HUES64 (cell line): Measurements from ENCODE around the gene DNM3.
"Not testable (repeated sequence)": the region's sequence is repeated elsewhere in the genome, so short reads cannot be mapped to it uniquely, and the experiment has no call there.

Experiments
- H3K27ac ChIP-seq: 2 replicates; pipeline ENCODE4 v1.7.0; 2013; ENCODE audit warnings: low read depth, low read length, inconsistent platforms
- H3K27me3 ChIP-seq: 2 replicates; pipeline ENCODE4 v1.6.1; 2013; ENCODE audit warnings: mild to moderate bottlenecking, low read length; ENCODE audit not compliant: insufficient read depth
- H3K36me3 ChIP-seq: 2 replicates; pipeline ENCODE4 v1.6.1; 2013; ENCODE audit warnings: mild to moderate bottlenecking, low read length; ENCODE audit not compliant: insufficient read depth
- H3K4me1 ChIP-seq: 2 replicates; pipeline ENCODE4 v1.6.1; 2013; ENCODE audit warnings: mild to moderate bottlenecking, low read length, moderate library complexity; ENCODE audit not compliant: insufficient read depth
- H3K4me3 ChIP-seq: 2 replicates; pipeline ENCODE4 v1.5.1; 2013; ENCODE audit warnings: mild to moderate bottlenecking, low read length, moderate library complexity
- H3K9ac ChIP-seq: 2 replicates; pipeline ENCODE4 v1.6.1; 2013; ENCODE audit warnings: mild to moderate bottlenecking, low read depth, low read length
- H3K9me3 ChIP-seq: 2 replicates; pipeline ENCODE4 v1.6.1; 2013; ENCODE audit warnings: low read depth, low read length; ENCODE audit not compliant: insufficient read depth
- WGBS: fragments of 150-250, 120-280 bp; methylation state at CpG from one replicate; pipeline ENCODE4 v1.1.7; 2013; ENCODE audit warnings: missing lambda C conversion rate; 5-methylcytosine and 5-hydroxymethylcytosine counted together

DNM3 gene

GRCh38 chr1:172351754-172352161, 510.5 kb downstream of the DNM3 start:
- Histone ChIP-seq H3K4me1 (no peaks in the 10 kb centered on the region; the same call in 1 of the 2 replicates), H3K9ac (no peak overlapping the region), H3K36me3 (no peaks in the 10 kb centered on the region), H3K9me3 (peaks cover 17% of the 10 kb centered on the region), H3K27ac (no peak overlapping the region), H3K4me3 (no peak overlapping the region), H3K27me3 (no peaks in the 10 kb centered on the region)
- 84% methylated on average over 3 of the region's 3 CpGs for WGBS

- peaks cover 10% of the 10 kb centered on the region for H3K9me3 ChIP-seq
- no peak overlapping the region for H3K27ac ChIP-seq
- no peak overlapping the region for H3K4me3 ChIP-seq
- no peaks in the 10 kb centered on the region; the same call in 1 of the 2 replicates for H3K4me1 ChIP-seq
- H3K36me3 ChIP-seq, result no peaks in the 10 kb centered on the region
- 100% methylated on average over 1 of the region's 1 CpG for WGBS
- H3K9ac ChIP-seq, result no peak overlapping the region
- no peaks in the 10 kb centered on the region for H3K27me3 ChIP-seq
Measured at GRCh38 chr1:172352435-172352834, 511.1 kb downstream of the DNM3 start.

- Histone ChIP-seq H3K4me1 (peaks cover 21% of the 10 kb centered on the region), H3K4me3 (no peak overlapping the region), H3K9me3 (no peaks in the 10 kb centered on the region), H3K36me3 (no peaks in the 10 kb centered on the region), H3K27me3 (no peaks in the 10 kb centered on the region), H3K27ac (no peak overlapping the region), H3K9ac (no peak overlapping the region)
- 93% methylated on average over 5 of the region's 5 CpGs for WGBS
Measured at GRCh38 chr1:172354291-172355274, 513.3 kb downstream of the DNM3 start.

- Histone ChIP-seq H3K9ac (no peak overlapping the region), H3K9me3 (no peaks in the 10 kb centered on the region), H3K27ac (no peak overlapping the region), H3K4me3 (no peak overlapping the region), H3K36me3 (no peaks in the 10 kb centered on the region), H3K4me1 (peaks cover 41% of the 10 kb centered on the region), H3K27me3 (peaks cover 3% of the 10 kb centered on the region; the same call in 1 of the 2 replicates)
Measured at GRCh38 chr1:172356620-172357019, 515.3 kb downstream of the DNM3 start.

- H3K27ac ChIP-seq, result peak overlapping the region; percentile 68
- H3K4me1 ChIP-seq, result peaks cover 52% of the 10 kb centered on the region
- peaks cover 13% of the 10 kb centered on the region; the same call in 1 of the 2 replicates for H3K27me3 ChIP-seq
- no peak overlapping the region for H3K9ac ChIP-seq
- H3K36me3 ChIP-seq, result no peaks in the 10 kb centered on the region
- H3K9me3 ChIP-seq, result no peaks in the 10 kb centered on the region
- 85% methylated on average over 5 of the region's 5 CpGs for WGBS
- no peak overlapping the region for H3K4me3 ChIP-seq
Measured at GRCh38 chr1:172357753-172358385, 516.6 kb downstream of the DNM3 start.

- Histone ChIP-seq H3K4me3 (no peak overlapping the region), H3K27ac (peak overlapping the region; percentile 68), H3K9me3 (no peaks in the 10 kb centered on the region), H3K27me3 (peaks cover 17% of the 10 kb centered on the region; the same call in 1 of the 2 replicates), H3K9ac (peak overlapping the region; percentile 50; the same call in 1 of the 2 replicates), H3K36me3 (no peaks in the 10 kb centered on the region), H3K4me1 (peaks cover 54% of the 10 kb centered on the region)
- WGBS, result 57% methylated on average over 3 of the region's 3 CpGs
Measured at GRCh38 chr1:172359491-172359999, 518.2 kb downstream of the DNM3 start.

- H3K4me1 ChIP-seq, result peaks cover 54% of the 10 kb centered on the region
- H3K36me3 ChIP-seq, result no peaks in the 10 kb centered on the region
- peak overlapping the region; percentile 41 for H3K9ac ChIP-seq
- H3K27ac ChIP-seq, result peak overlapping the region; percentile 88; the same call in 1 of the 2 replicates
- WGBS, result 3% methylated on average over 2 of the region's 2 CpGs
- H3K9me3 ChIP-seq, result no peaks in the 10 kb centered on the region
- H3K4me3 ChIP-seq, result peak overlapping the region; percentile 21
- H3K27me3 ChIP-seq, result peaks cover 17% of the 10 kb centered on the region; the same call in 1 of the 2 replicates
Measured at GRCh38 chr1:172360511-172360910, 519.2 kb downstream of the DNM3 start.

- H3K27me3 ChIP-seq, result peaks cover 17% of the 10 kb centered on the region; the same call in 1 of the 2 replicates
- WGBS, result 62% methylated on average over 6 of the region's 6 CpGs
- no peaks in the 10 kb centered on the region for H3K9me3 ChIP-seq
- peaks cover 54% of the 10 kb centered on the region for H3K4me1 ChIP-seq
- H3K36me3 ChIP-seq, result no peaks in the 10 kb centered on the region
- H3K27ac ChIP-seq, result peak overlapping the region; percentile 88; the same call in 1 of the 2 replicates
- H3K4me3 ChIP-seq, result peak overlapping the region; percentile 21; the same call in 1 of the 2 replicates
- H3K9ac ChIP-seq, result peak overlapping the region; percentile 41
Measured at GRCh38 chr1:172360985-172361384, 519.7 kb downstream of the DNM3 start.

GRCh38 chr1:172363852-172364251, 522.6 kb downstream of the DNM3 start:
- H3K27ac ChIP-seq, result no peak overlapping the region
- no peaks in the 10 kb centered on the region for H3K36me3 ChIP-seq
- H3K27me3 ChIP-seq, result peaks cover 17% of the 10 kb centered on the region; the same call in 1 of the 2 replicates

GRCh38 chr1:172371646-172372045, 530.3 kb downstream of the DNM3 start:
- not testable (repeated sequence) for H3K9ac ChIP-seq, H3K4me3 ChIP-seq, H3K36me3 ChIP-seq, H3K9me3 ChIP-seq, H3K27me3 ChIP-seq, H3K4me1 ChIP-seq, H3K27ac ChIP-seq
- WGBS, result 100% methylated on average over 1 of the region's 3 CpGs

More at GRCh38 chr1:172363852-172364251, 522.6 kb downstream of the DNM3 start:
- Histone ChIP-seq H3K4me1 (peaks cover 40% of the 10 kb centered on the region), H3K9ac (no peak overlapping the region), H3K9me3 (peaks cover 9% of the 10 kb centered on the region; the same call in 1 of the 2 replicates), H3K4me3 (no peak overlapping the region)

GRCh38 chr1:172373864-172374263, 532.6 kb downstream of the DNM3 start:
- Histone ChIP-seq H3K4me1 (no peaks in the 10 kb centered on the region), H3K9ac (no peak overlapping the region), H3K27me3 (no peaks in the 10 kb centered on the region), H3K4me3 (no peak overlapping the region), H3K9me3 (no peaks in the 10 kb centered on the region), H3K36me3 (no peaks in the 10 kb centered on the region), H3K27ac (no peak overlapping the region)
- 93% methylated on average over 1 of the region's 1 CpG for WGBS
